K562 (cell line): Measurements from ENCODE around the gene APOB. TPM values are rescaled to one million over a fixed set of nuclear protein-coding genes. Genes with fewer than 3 reads are reported as not detected.

Experiments
- ATAC-seq: fragments of 200-7000 bp; cut with Tn5 transposase; 3 replicates; pipeline ENCODE4 v1.9.1; 2020; ENCODE audit warnings: moderate library complexity
- BruUV-seq: library from RNA; stranded (reverse); fragments of 400-500 nt; replicated peaks from 2 replicates; lab custom pipeline; 2021; lab: Mats Ljungman, UMichigan
- CTCF ChIA-PET: fragments of 300-600 bp; formaldehyde crosslinking; extraction: SDS; loops from one replicate; lab custom pipeline; 2021; ENCODE audit warnings: low intra/inter-chr PET ratio; lab: Yijun Ruan, JAX
- POLR2A ChIA-PET: fragments of 300-600, 350-650 bp; sonication (Branson Sonifier 250); formaldehyde crosslinking; extraction: SDS; loops from one replicate; lab custom pipeline; 2021; ENCODE audit warnings: antibody characterized with exemption, inconsistent platforms; lab: Yijun Ruan, JAX
- DNase-seq, 4 experiments: peaks; one replicate each; pipeline versions ENCODE4 v3.0.0 to v3.0.0-alpha.2; 2011 to 2018; ENCODE audit warnings: low spot score in 3 of 4, mixed read lengths in 3 of 4; ENCODE audit errors: extremely low read depth in 1 of 4
- FAIRE-seq: peaks from 2 replicates; lab custom pipeline; 2011; peaks lifted over from hg19 to GRCh38; lab: Jason Lieb, UNC
- H2AFZ ChIP-seq: 2 replicates; pipeline ENCODE4 v1.6.0; 2011; ENCODE audit warnings: low read depth, low read length, control low read depth, inconsistent platforms
- H3K27ac ChIP-seq: fragments of 200-600 bp; 3 replicates; pipeline ENCODE4 v1.8.0; 2011; ENCODE audit warnings: low read depth, mild to moderate bottlenecking, control low read depth, inconsistent platforms, low read length, moderate library complexity, mixed read lengths; ENCODE audit errors: extremely low read depth
- H3K27me3 ChIP-seq, 2 experiments: fragments of 300-600 bp in 1 of 2; 2 replicates in 1 of 2; 3 replicates in 1 of 2; pipeline versions ENCODE4 v1.6.0 to v1.8.0; 2011; ENCODE audit warnings: inconsistent platforms in 2 of 2, low read length in 2 of 2, mild to moderate bottlenecking in 1 of 2, mixed read lengths in 1 of 2, moderate library complexity in 1 of 2; ENCODE audit not compliant: control insufficient read depth in 2 of 2, insufficient read depth in 2 of 2
- H3K36me3 ChIP-seq: fragments of 300-600 bp; 3 replicates; pipeline ENCODE4 v1.8.0; 2011; ENCODE audit warnings: mild to moderate bottlenecking, low read length, inconsistent platforms; ENCODE audit not compliant: control insufficient read depth, insufficient read depth
- H3K4me1 ChIP-seq, 2 experiments: fragments of 200-600 bp in 1 of 2; replicated peaks in 1 of 2; 2 replicates in 1 of 2; 3 replicates in 1 of 2; pipeline versions ENCODE4 v1.5.1 to v1.8.0; 2011; ENCODE audit warnings: inconsistent platforms in 2 of 2, low read length in 2 of 2, mild to moderate bottlenecking in 1 of 2, mixed read lengths in 1 of 2, moderate library complexity in 1 of 2; ENCODE audit not compliant: control insufficient read depth in 2 of 2, insufficient read depth in 2 of 2
- H3K4me2 ChIP-seq: 2 replicates; pipeline ENCODE4 v1.6.1; 2011; ENCODE audit warnings: low read length, control low read depth, inconsistent platforms, mixed read lengths; ENCODE audit not compliant: insufficient read depth
- H3K4me3 ChIP-seq: fragments of 200-600 bp; sonication (generic), shearing (Covaris generic); 2 replicates; pipeline ENCODE4 v1.5.1; 2016; ENCODE audit warnings: control low read depth, inconsistent platforms
- H3K79me2 ChIP-seq: fragments of 200-600 bp; 3 replicates; pipeline ENCODE4 v1.8.0; 2011; ENCODE audit warnings: low read length, inconsistent platforms; ENCODE audit not compliant: control insufficient read depth, insufficient read depth
- H3K9ac ChIP-seq, 2 experiments: 2 replicates each; pipeline versions ENCODE4 v1.6.0 to v1.6.1; 2011; ENCODE audit warnings: low read depth in 2 of 2, low read length in 2 of 2, control low read depth in 1 of 2, inconsistent platforms in 1 of 2, mild to moderate bottlenecking in 1 of 2, mixed read lengths in 1 of 2; ENCODE audit not compliant: insufficient read depth in 1 of 2
- H3K9me1 ChIP-seq: one replicate; pipeline ENCODE4 v1.6.0; 2011; ENCODE audit warnings: inconsistent platforms, mild to moderate bottlenecking, low read length, moderate library complexity; ENCODE audit not compliant: control insufficient read depth, insufficient read depth
- H3K9me3 ChIP-seq: replicated peaks from 2 replicates; pipeline ENCODE4 v1.5.1; 2011; ENCODE audit warnings: low read depth, low read length, inconsistent platforms; ENCODE audit not compliant: control insufficient read depth, insufficient read depth
- H4K20me1 ChIP-seq: replicated peaks from 2 replicates; pipeline ENCODE4 v1.6.1; 2011; ENCODE audit warnings: low read length, inconsistent platforms, mixed read lengths; ENCODE audit not compliant: control insufficient read depth, insufficient read depth
- ARID3A ChIP-seq: IDR thresholded peaks from 2 replicates; pipeline ENCODE4 v1.6.1; 2012; ENCODE audit warnings: low read depth, low read length, improper control_type of control experiment, borderline replicate concordance
- ETV1 ChIP-seq: fragments of 450-650 bp; conservative IDR thresholded peaks from 2 replicates; pipeline ENCODE4 v1.6.1; 2016; ENCODE audit warnings: missing genetic modification characterization, control low read depth, low read depth, missing compliant biosample characterization
- L3MBTL2 ChIP-seq: fragments of 450-650 bp; IDR thresholded peaks from 2 replicates; pipeline ENCODE4 v1.6.1; 2016; ENCODE audit warnings: mild to moderate bottlenecking, moderate library complexity
- NFIC ChIP-seq: fragments of 450-650 bp; IDR thresholded peaks from 2 replicates; pipeline ENCODE4 v1.6.1; 2017; ENCODE audit warnings: mild to moderate bottlenecking, inconsistent platforms
- PHB ChIP-seq: fragments of 250-450 bp; sonication (Bioruptor Pico); IDR thresholded peaks from 2 replicates; pipeline ENCODE4 v1.5.0; 2021
- RBM25 ChIP-seq: fragments of 200-400 bp; formaldehyde crosslinking; IDR thresholded peaks from 2 replicates; pipeline ENCODE4 v1.6.1; 2018; ENCODE audit warnings: low read length, low read depth, moderate library complexity; ENCODE audit not compliant: severe bottlenecking
- ZNF232 ChIP-seq: sonication (generic); formaldehyde crosslinking; IDR thresholded peaks from 2 replicates; pipeline ENCODE4 v1.8.0; 2022; ENCODE audit warnings: mild to moderate bottlenecking, missing genetic modification reagents
- ZNF431 ChIP-seq: sonication (generic); formaldehyde crosslinking; IDR thresholded peaks from 2 replicates; pipeline ENCODE4 v1.8.0; 2022; ENCODE audit warnings: mild to moderate bottlenecking, missing genetic modification reagents
- ZNF586 ChIP-seq: fragments of 450-650 bp; formaldehyde crosslinking; conservative IDR thresholded peaks from 2 replicates; pipeline ENCODE4 v1.4.0; 2020; ENCODE audit warnings: mild to moderate bottlenecking, moderate library complexity
- ZNF707 ChIP-seq: fragments of 250-450 bp; sonication (Bioruptor Pico); conservative IDR thresholded peaks from 2 replicates; pipeline ENCODE4 v1.8.0; 2022; ENCODE audit warnings: inconsistent platforms, mild to moderate bottlenecking, moderate library complexity
- WGBS: fragments of 100-300 bp; shearing (Covaris generic); methylation state at CpG from one replicate; pipeline ENCODE4 v1.1.6; 2016; ENCODE audit warnings: low coverage, mixed read lengths; ENCODE audit not compliant: insufficient coverage; ENCODE audit errors: missing lambda C conversion rate; 5-methylcytosine and 5-hydroxymethylcytosine counted together
- in situ Hi-C: fragments of 300-500 bp; cut with MboI; formaldehyde crosslinking; loops from 4 replicates; pipeline ENCODE4 v1.15.0; 2018; ENCODE audit warnings: inconsistent platforms, mixed read lengths
- intact Hi-C: fragments of 100-400 bp; cut with micrococcal nuclease; formaldehyde crosslinking; loops from 2 replicates; pipeline ENCODE4 v1.14.2; 2022
- polyA plus RNA-seq, 8 experiments: library from polyadenylated mRNA; depleted of rRNA in 4 of 8; stranded (reverse) in 5 of 8; unstranded in 3 of 8; fragments of >200 nt; fragmentation: Nextera tagmentation in 2 of 8; fragmentation: Illumina TruSeq in 1 of 8; extraction: Ambion mirVana in 2 of 8; extraction: Trizol in 1 of 8; gene quantifications; 2 replicates each; pipeline versions ENCODE4 v1.2.1 to v1.2.3, GENCODE V29; 2011 to 2014; ENCODE audit warnings: inconsistent platforms in 1 of 8, missing spikeins in 1 of 8
- total RNA-seq, 7 experiments: library from RNA; depleted of rRNA in 6 of 7; stranded (reverse); fragments of >200 nt in 6 of 7; fragmentation: Illumina TruSeq in 2 of 7; extraction: Trizol in 2 of 7; gene quantifications; 2 replicates each; pipeline versions ENCODE4 v1.2.1 to v1.2.3, GENCODE V29; 2011 to 2021; ENCODE audit warnings: low replicate concordance in 1 of 7
- TF ChIP-seq, protein P1 (sequence below): sonication (generic); formaldehyde crosslinking; IDR thresholded peaks from 2 replicates; pipeline ENCODE4 v1.8.0; 2023; ENCODE audit warnings: mild to moderate bottlenecking, missing genetic modification reagents
- TF ChIP-seq, protein P2 (sequence below): fragments of 150-350 bp; IDR thresholded peaks from 2 replicates; pipeline ENCODE4 v1.6.1; 2014; ENCODE audit warnings: low read depth, mild to moderate bottlenecking, low read length, borderline replicate concordance

Gene APOB
- total and polyA plus RNA-seq, 9 of the 15 experiments (the other 6 are each of a cell fraction or from before 2014, with no cell fraction given) = 0.73 TPM; not detected in 8

DNA sequence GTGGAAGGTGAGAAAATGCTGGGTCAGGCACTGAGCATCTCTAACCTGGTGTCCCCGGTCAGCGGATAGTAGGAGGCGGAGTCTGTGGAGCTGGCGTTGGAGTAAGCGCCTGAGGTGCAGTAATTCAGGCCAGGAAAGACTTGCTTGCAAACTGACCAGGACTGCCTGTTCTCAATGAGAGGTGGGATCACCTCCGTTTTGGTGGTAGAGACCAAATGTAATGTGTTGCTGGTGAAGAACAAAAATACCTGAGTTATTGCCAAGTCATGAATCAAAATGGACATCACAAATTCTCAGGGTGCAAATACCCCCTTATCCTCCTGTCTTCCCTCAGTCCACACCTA is 24.2 kb downstream of the APOB start:
- ChIA-PET CTCF (no interaction called here), POLR2A (interaction anchor here (0.6 kb wide), 1 partner anchor 799 kb away, joined by 3 read pairs; no protein-coding TSS in a partner anchor)

More for the DNA sequence above, 24.2 kb downstream of the APOB start:
- Histone ChIP-seq H3K4me1 (no peaks in the 10 kb centered on the region), H3K27ac (no peak overlapping the region), H3K9me3 (no peaks in the 10 kb centered on the region), H3K36me3 (no peaks in the 10 kb centered on the region), H4K20me1 (no peaks in the 10 kb centered on the region), H3K9me1 (no peaks in the 10 kb centered on the region), H3K4me3 (no peak overlapping the region), H3K27me3 (peaks cover 0 to under 1% of the 10 kb centered on the region in 2 experiments; a peak in 1 of 5 replicates), H3K79me2 (no peaks in the 10 kb centered on the region), H3K4me2 (no peak overlapping the region), H2AFZ (no peak overlapping the region), H3K9ac (no peak overlapping the region)
- in situ Hi-C loops (no loop called here), intact Hi-C loops (no loop called here)
- no peak for FAIRE-seq
- TF ChIP-seq ZNF586 (CRISPR knock-in tag) (no peak), ZNF431 (CRISPR knock-in tag) (no peak), L3MBTL2 (no peak), RBM25 (no peak), PHB (CRISPR knock-in tag) (no peak), ARID3A (no peak), ETV1 (tag) (no peak), ZNF232 (no peak), NFIC (no peak), ZNF707 (CRISPR knock-in tag) (no peak)
- TF ChIP-seq, protein P1, sequence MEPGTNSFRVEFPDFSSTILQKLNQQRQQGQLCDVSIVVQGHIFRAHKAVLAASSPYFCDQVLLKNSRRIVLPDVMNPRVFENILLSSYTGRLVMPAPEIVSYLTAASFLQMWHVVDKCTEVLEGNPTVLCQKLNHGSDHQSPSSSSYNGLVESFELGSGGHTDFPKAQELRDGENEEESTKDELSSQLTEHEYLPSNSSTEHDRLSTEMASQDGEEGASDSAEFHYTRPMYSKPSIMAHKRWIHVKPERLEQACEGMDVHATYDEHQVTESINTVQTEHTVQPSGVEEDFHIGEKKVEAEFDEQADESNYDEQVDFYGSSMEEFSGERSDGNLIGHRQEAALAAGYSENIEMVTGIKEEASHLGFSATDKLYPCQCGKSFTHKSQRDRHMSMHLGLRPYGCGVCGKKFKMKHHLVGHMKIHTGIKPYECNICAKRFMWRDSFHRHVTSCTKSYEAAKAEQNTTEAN (CRISPR knock-in tag) = no peak
- TF ChIP-seq, protein P2, sequence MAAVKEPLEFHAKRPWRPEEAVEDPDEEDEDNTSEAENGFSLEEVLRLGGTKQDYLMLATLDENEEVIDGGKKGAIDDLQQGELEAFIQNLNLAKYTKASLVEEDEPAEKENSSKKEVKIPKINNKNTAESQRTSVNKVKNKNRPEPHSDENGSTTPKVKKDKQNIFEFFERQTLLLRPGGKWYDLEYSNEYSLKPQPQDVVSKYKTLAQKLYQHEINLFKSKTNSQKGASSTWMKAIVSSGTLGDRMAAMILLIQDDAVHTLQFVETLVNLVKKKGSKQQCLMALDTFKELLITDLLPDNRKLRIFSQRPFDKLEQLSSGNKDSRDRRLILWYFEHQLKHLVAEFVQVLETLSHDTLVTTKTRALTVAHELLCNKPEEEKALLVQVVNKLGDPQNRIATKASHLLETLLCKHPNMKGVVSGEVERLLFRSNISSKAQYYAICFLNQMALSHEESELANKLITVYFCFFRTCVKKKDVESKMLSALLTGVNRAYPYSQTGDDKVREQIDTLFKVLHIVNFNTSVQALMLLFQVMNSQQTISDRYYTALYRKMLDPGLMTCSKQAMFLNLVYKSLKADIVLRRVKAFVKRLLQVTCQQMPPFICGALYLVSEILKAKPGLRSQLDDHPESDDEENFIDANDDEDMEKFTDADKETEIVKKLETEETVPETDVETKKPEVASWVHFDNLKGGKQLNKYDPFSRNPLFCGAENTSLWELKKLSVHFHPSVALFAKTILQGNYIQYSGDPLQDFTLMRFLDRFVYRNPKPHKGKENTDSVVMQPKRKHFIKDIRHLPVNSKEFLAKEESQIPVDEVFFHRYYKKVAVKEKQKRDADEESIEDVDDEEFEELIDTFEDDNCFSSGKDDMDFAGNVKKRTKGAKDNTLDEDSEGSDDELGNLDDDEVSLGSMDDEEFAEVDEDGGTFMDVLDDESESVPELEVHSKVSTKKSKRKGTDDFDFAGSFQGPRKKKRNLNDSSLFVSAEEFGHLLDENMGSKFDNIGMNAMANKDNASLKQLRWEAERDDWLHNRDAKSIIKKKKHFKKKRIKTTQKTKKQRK = no peak
- no peak for ATAC-seq
- DNase-seq = no peak
- BruUV-seq = no TSS peak
- WGBS = 0% methylated on average over 6 of the region's 6 CpGs
